CD4-positive, alpha-beta memory T cell (primary cell): ENCODE results near the gene KCNQ2. TPM values are rescaled to one million over a fixed set of nuclear protein-coding genes. Genes with fewer than 3 reads are reported as not detected.

Experiments
- CTCF ChIA-PET: fragments of 350-600 bp; sonication (Branson Sonifier 250); formaldehyde crosslinking; loops from one replicate; lab custom pipeline; 2021; ENCODE audit warnings: inconsistent platforms; ENCODE audit not compliant: partially characterized antibody; lab: Charles Lee
- POLR2A ChIA-PET: fragments of 350-600 bp; sonication (Branson Sonifier 250); formaldehyde crosslinking; loops from one replicate; lab custom pipeline; 2021; ENCODE audit not compliant: partially characterized antibody; lab: Charles Lee
- DNase-seq, 5 donors: peaks; one replicate each; pipeline versions ENCODE4 v3.0.0 to v3.0.0-alpha.2; 2020 to 2022; ENCODE audit warnings: mixed read lengths in 1 of 5
- H3K27ac ChIP-seq: one replicate; pipeline ENCODE4 v1.7.0; 2013; ENCODE audit warnings: low read depth, low read length
- H3K27me3 ChIP-seq: 2 replicates; pipeline ENCODE4 v1.7.0; 2013; ENCODE audit warnings: mild to moderate bottlenecking, low read length, moderate library complexity; ENCODE audit not compliant: insufficient read depth
- H3K36me3 ChIP-seq: 2 replicates; pipeline ENCODE4 v1.7.0; 2013; ENCODE audit warnings: mild to moderate bottlenecking, low read length, moderate library complexity; ENCODE audit not compliant: insufficient read depth
- H3K4me1 ChIP-seq: 2 replicates; pipeline ENCODE4 v1.7.0; 2013; ENCODE audit warnings: mild to moderate bottlenecking, low read length, moderate library complexity; ENCODE audit not compliant: insufficient read depth
- H3K4me3 ChIP-seq, 2 donors: one replicate each; pipeline ENCODE4 v1.7.0; 2013; ENCODE audit warnings: low read length in 2 of 2, mild to moderate bottlenecking in 1 of 2
- H3K9me3 ChIP-seq, 2 donors: one replicate each; pipeline ENCODE4 v1.7.0; 2013; ENCODE audit warnings: low read length in 2 of 2, control low read depth in 1 of 2; ENCODE audit not compliant: control insufficient read depth in 1 of 2
- H3K27ac Mint-ChIP-seq, 7 donors: one replicate each; pipeline ENCODE4 v1.8.0; 2020 to 2021; ENCODE audit warnings: mixed read lengths in 7 of 7, mild to moderate bottlenecking in 6 of 7, inconsistent platforms in 3 of 7, moderate library complexity in 3 of 7
- H3K27me3 Mint-ChIP-seq, 2 donors: one replicate each; pipeline ENCODE4 v1.8.0; 2020 to 2021; ENCODE audit warnings: mixed read lengths in 2 of 2
- H3K36me3 Mint-ChIP-seq, 2 donors: one replicate each; pipeline ENCODE4 v1.8.0; 2020 to 2021; ENCODE audit warnings: mixed read lengths in 2 of 2, inconsistent platforms in 1 of 2, mild to moderate bottlenecking in 1 of 2
- H3K4me1 Mint-ChIP-seq, 4 donors: one replicate each; pipeline ENCODE4 v1.8.0; 2020 to 2021; ENCODE audit warnings: mixed read lengths in 4 of 4, mild to moderate bottlenecking in 1 of 4
- H3K4me3 Mint-ChIP-seq, 8 donors: one replicate each; pipeline ENCODE4 v1.8.0; 2020 to 2021; ENCODE audit warnings: mixed read lengths in 8 of 8, mild to moderate bottlenecking in 7 of 8, moderate library complexity in 6 of 8, inconsistent platforms in 3 of 8
- H3K9me3 Mint-ChIP-seq, 8 donors: one replicate each; pipeline ENCODE4 v1.8.0; 2020 to 2021; ENCODE audit warnings: mixed read lengths in 8 of 8, mild to moderate bottlenecking in 5 of 8, inconsistent platforms in 3 of 8, moderate library complexity in 1 of 8
- intact Hi-C: fragments of 100-400 bp; cut with micrococcal nuclease; formaldehyde crosslinking; loops from one replicate; pipeline ENCODE4 v1.15.1; 2023
- polyA plus RNA-seq, 2 donors: library from polyadenylated mRNA; unstranded; fragments of 300-500 nt; fragmentation: Illumina TruSeq; gene quantifications; one replicate each; pipeline ENCODE4 v1.2.3, GENCODE V29; 2021
- total RNA-seq, 2 experiments: library from RNA; stranded (reverse); gene quantifications; one replicate each; pipeline ENCODE4 v1.2.3, GENCODE V29; 2021

KCNQ2 gene
- total and polyA plus RNA-seq, 4 experiments from 2014 or later: not detected

DNA sequence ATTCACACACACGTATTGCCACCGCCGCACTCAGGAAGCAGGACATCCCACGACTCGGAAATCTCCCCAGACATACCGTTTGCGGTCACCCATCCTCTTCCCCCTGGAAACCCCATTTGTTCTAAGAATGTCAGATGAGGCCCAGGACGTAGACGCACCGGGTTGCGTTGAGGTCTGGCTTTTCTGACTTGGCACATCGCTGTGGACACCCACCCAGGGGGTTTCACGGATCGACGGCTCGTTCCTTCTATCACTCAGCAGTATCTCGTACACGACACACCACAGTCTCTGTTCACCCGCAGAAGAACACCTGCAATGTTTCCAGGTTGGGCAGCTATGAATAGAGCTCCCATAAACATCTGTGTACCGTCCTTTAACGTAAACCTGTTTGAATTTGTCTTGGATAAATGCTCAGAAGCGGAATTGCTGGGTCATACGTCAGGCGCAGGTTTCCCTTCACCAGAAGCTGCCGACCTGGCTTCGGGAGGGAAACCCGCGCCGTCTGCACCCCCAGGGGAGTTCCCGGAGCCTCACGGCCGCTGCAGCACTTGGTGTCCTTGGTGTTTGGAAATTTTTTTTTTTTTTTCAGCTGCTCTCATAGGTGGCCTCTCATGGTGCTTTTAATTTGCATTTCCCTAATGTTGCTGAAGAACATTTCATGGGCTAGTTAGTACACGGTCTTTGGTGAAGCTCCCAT is 35.8 kb upstream of the KCNQ2 start:
- Histone ChIP-seq H3K9me3 (no peaks in the 10 kb centered on the region), H3K4me3 (no peak overlapping the region), H3K27ac (no peak overlapping the region), H3K4me1 (no peaks in the 10 kb centered on the region), H3K27me3 (no peaks in the 10 kb centered on the region), H3K36me3 (no peaks in the 10 kb centered on the region)
- peak overlapping the region in 3 of 8 donors; percentile 10 to 64 (median 35) for H3K4me3 Mint-ChIP-seq
- H3K27me3 Mint-ChIP-seq: peaks cover 29 to 30% of the 10 kb centered on the region in 2 donors
- intact Hi-C loops: no loop called here
- H3K9me3 Mint-ChIP-seq: peaks cover 0 to 22% (median 13%) of the 10 kb centered on the region in 8 donors
- peaks cover 2 to 6% of the 10 kb centered on the region in 2 donors for H3K36me3 Mint-ChIP-seq
- H3K4me1 Mint-ChIP-seq: peaks cover 3 to 8% (median 5%) of the 10 kb centered on the region in 4 donors
- peak overlapping the region in 2 of 7 donors; percentile 48 to 52 for H3K27ac Mint-ChIP-seq
- POLR2A ChIA-PET: no interaction called here
- DNase-seq: no peak
- CTCF ChIA-PET: interaction anchor here (0.7 kb wide), 1 partner anchor 11 kb away, joined by 3 read pairs; no protein-coding TSS in a partner anchor

- Mint-ChIP-seq H3K4me1 (peaks cover 3 to 8% (median 5%) of the 10 kb centered on the region in 4 donors), H3K27me3 (peaks cover 26 to 27% of the 10 kb centered on the region in 2 donors), H3K27ac (no peak overlapping the region), H3K36me3 (peaks cover 2 to 6% of the 10 kb centered on the region in 2 donors), H3K9me3 (peaks cover 0 to 22% (median 11%) of the 10 kb centered on the region in 8 donors), H3K4me3 (no peak overlapping the region)
- Histone ChIP-seq H3K27me3 (no peaks in the 10 kb centered on the region), H3K4me1 (no peaks in the 10 kb centered on the region), H3K9me3 (no peaks in the 10 kb centered on the region), H3K27ac (no peak overlapping the region), H3K36me3 (no peaks in the 10 kb centered on the region), H3K4me3 (no peak overlapping the region)
- ChIA-PET POLR2A (interaction anchor here (1.1 kb wide), 1 partner anchor 10 kb away, joined by 3 read pairs; no protein-coding TSS in a partner anchor), CTCF (no interaction called here)
- no peak for DNase-seq
- intact Hi-C loops: no loop called here
These were observed 34.8 kb upstream of the KCNQ2 start for GRCh38 chr20:63507083-63507743.

DNA sequence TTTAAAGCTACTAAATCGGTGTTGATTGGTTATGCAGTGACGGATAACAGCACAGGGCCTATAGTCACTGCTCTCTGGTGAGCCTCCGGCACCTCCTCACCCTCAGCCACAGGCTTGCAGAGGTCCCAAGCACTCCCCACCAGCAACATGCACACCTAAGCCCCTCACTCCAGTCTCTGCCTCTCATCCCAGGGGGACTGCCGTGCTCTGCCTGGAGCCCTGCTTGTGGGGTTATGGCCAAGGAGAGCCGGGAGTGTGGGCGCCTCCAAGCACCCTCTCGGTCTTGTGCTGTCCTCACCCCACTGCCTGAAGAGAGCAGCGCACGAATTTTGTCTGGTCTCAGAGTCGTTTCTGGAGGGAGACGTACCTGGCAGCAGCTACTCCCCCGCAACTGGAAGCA is 33.3 kb upstream of the KCNQ2 start:
- POLR2A ChIA-PET: no interaction called here
- peaks cover 22 to 23% of the 10 kb centered on the region in 2 donors for H3K27me3 Mint-ChIP-seq
- CTCF ChIA-PET: interaction anchor here (2.3 kb wide), 1 partner anchor 9 kb away, joined by 8 read pairs; no protein-coding TSS in a partner anchor

GRCh38 chr20:63505281-63505680 is 32.8 kb upstream of the KCNQ2 start:
- no peak overlapping the region for H3K27ac ChIP-seq
- no peaks in the 10 kb centered on the region for H3K4me1 ChIP-seq
- Mint-ChIP-seq H3K4me3 (no peak overlapping the region), H3K27me3 (peaks cover 18 to 23% of the 10 kb centered on the region in 2 donors), H3K36me3 (peaks cover 2 to 6% of the 10 kb centered on the region in 2 donors), H3K9me3 (peaks cover 0 to 22% (median 11%) of the 10 kb centered on the region in 8 donors), H3K27ac (no peak overlapping the region), H3K4me1 (peaks cover 3 to 8% (median 5%) of the 10 kb centered on the region in 4 donors)
- intact Hi-C loops: no loop called here
- H3K36me3 ChIP-seq: no peaks in the 10 kb centered on the region
- no peak overlapping the region for H3K4me3 ChIP-seq
- DNase-seq: no peak
- ChIA-PET POLR2A (no interaction called here), CTCF (interaction anchor here (2.3 kb wide), 1 partner anchor 9 kb away, joined by 8 read pairs; no protein-coding TSS in a partner anchor)
- H3K27me3 ChIP-seq: no peaks in the 10 kb centered on the region
- H3K9me3 ChIP-seq: no peaks in the 10 kb centered on the region

More for the DNA sequence above, 33.3 kb upstream of the KCNQ2 start:
- Mint-ChIP-seq H3K9me3 (peaks cover 0 to 22% (median 11%) of the 10 kb centered on the region in 8 donors), H3K36me3 (peaks cover 2 to 6% of the 10 kb centered on the region in 2 donors), H3K4me1 (peaks cover 3 to 8% (median 5%) of the 10 kb centered on the region in 4 donors), H3K4me3 (no peak overlapping the region), H3K27ac (no peak overlapping the region)
- DNase-seq: no peak
- Histone ChIP-seq H3K36me3 (no peaks in the 10 kb centered on the region), H3K9me3 (no peaks in the 10 kb centered on the region), H3K27me3 (no peaks in the 10 kb centered on the region), H3K4me3 (no peak overlapping the region), H3K4me1 (no peaks in the 10 kb centered on the region), H3K27ac (no peak overlapping the region)
- intact Hi-C loops: no loop called here

GRCh38 chr20:63504642-63505041 is 32.2 kb upstream of the KCNQ2 start:
- Mint-ChIP-seq H3K27ac (no peak overlapping the region), H3K9me3 (peaks cover 0 to 22% (median 11%) of the 10 kb centered on the region in 8 donors), H3K27me3 (peaks cover 16 to 20% of the 10 kb centered on the region in 2 donors), H3K4me3 (no peak overlapping the region), H3K4me1 (peaks cover 3 to 8% (median 5%) of the 10 kb centered on the region in 4 donors), H3K36me3 (peaks cover 2 to 6% of the 10 kb centered on the region in 2 donors)
- ChIA-PET CTCF (interaction anchor here (2.3 kb wide), 1 partner anchor 8 kb away, joined by 8 read pairs; no protein-coding TSS in a partner anchor), POLR2A (no interaction called here)
- peaks cover under 1% of the 10 kb centered on the region for H3K4me1 ChIP-seq
- H3K36me3 ChIP-seq: no peaks in the 10 kb centered on the region
- no peak for DNase-seq
- intact Hi-C loops: no loop called here
- H3K9me3 ChIP-seq: no peaks in the 10 kb centered on the region
- H3K4me3 ChIP-seq: no peak overlapping the region
- H3K27ac ChIP-seq: no peak overlapping the region
- no peaks in the 10 kb centered on the region for H3K27me3 ChIP-seq

DNA sequence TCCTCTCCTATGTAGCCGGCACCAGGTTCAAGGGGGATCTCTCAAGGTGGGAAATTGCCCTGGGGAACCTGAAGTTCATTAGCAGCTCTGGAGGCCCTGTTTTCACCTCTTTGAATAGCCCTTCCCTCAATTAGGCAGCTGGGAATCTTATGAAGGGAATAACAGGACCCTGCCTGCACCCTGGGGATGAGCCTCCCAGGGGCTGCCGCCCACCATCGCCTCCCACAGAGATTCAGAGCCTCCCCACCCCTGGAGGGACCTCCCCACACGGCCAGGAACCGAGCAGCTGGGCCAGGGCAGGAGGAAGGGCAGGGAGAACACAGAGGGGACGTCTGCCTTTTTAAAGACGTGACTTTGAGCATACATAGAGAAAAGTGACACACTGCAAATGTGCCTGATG is 31.1 kb upstream of the KCNQ2 start:
- Histone ChIP-seq H3K36me3 (no peaks in the 10 kb centered on the region), H3K4me3 (no peak overlapping the region), H3K27ac (no peak overlapping the region), H3K9me3 (no peaks in the 10 kb centered on the region), H3K27me3 (no peaks in the 10 kb centered on the region), H3K4me1 (peaks cover 4% of the 10 kb centered on the region)
- ChIA-PET CTCF (no interaction called here), POLR2A (no interaction called here)
- intact Hi-C loops: no loop called here
- Mint-ChIP-seq H3K36me3 (peaks cover 2 to 6% of the 10 kb centered on the region in 2 donors), H3K4me3 (no peak overlapping the region), H3K4me1 (peaks cover 3 to 8% (median 5%) of the 10 kb centered on the region in 4 donors), H3K9me3 (peaks cover 0 to 22% (median 11%) of the 10 kb centered on the region in 8 donors), H3K27me3 (peaks cover 11 to 14% of the 10 kb centered on the region in 2 donors), H3K27ac (no peak overlapping the region)
- DNase-seq: no peak

GRCh38 chr20:63502671-63503172 is 30.3 kb upstream of the KCNQ2 start:
- POLR2A ChIA-PET: no interaction called here

More at GRCh38 chr20:63502671-63503172, 30.3 kb upstream of the KCNQ2 start:
- H3K9me3 ChIP-seq: no peaks in the 10 kb centered on the region
- H3K4me1 ChIP-seq: peaks cover 9% of the 10 kb centered on the region
- H3K27ac Mint-ChIP-seq: no peak overlapping the region
- peaks cover 2 to 6% of the 10 kb centered on the region in 2 donors for H3K36me3 Mint-ChIP-seq
- intact Hi-C loops: no loop called here
- H3K4me3 ChIP-seq: no peak overlapping the region
- DNase-seq: no peak
- peaks cover 0 to 22% (median 11%) of the 10 kb centered on the region in 8 donors for H3K9me3 Mint-ChIP-seq
- no peaks in the 10 kb centered on the region for H3K36me3 ChIP-seq
- CTCF ChIA-PET: interaction anchor here (1.4 kb wide), 1 partner anchor 18 kb away, joined by 3 read pairs; the partner anchor contains the start of gene PPDPF
- peaks cover 0 to under 1% (median under 1%) of the 10 kb centered on the region in 4 donors for H3K4me1 Mint-ChIP-seq
- H3K27me3 ChIP-seq: peaks cover under 1% of the 10 kb centered on the region
- H3K4me3 Mint-ChIP-seq: no peak overlapping the region
- no peak overlapping the region for H3K27ac ChIP-seq
- peaks cover 5 to 6% of the 10 kb centered on the region in 2 donors for H3K27me3 Mint-ChIP-seq
